ENCODE measurements around the gene ZEB2.

ZEB2 gene

GRCh38 chr2:144382849-144383248 is 137.1 kb downstream of the ZEB2 start:
- TF ChIP-seq CTCF (IDR thresholded peaks at IDR 0.05; ENCODE audit: insufficient read depth, low read depth, low read length, missing control alignments) = no peak
- DNase-seq (ENCODE audit: low read depth) = peak; percentile 80
- no peak overlapping the region for H3K4me3 ChIP-seq (ENCODE audit: low read depth, low read length)

- no peak for TF ChIP-seq CTCF (IDR thresholded peaks at IDR 0.05; ENCODE audit: insufficient read depth, low read depth, low read length, missing control alignments)
- no peak for DNase-seq (ENCODE audit: low read depth)
- no peak overlapping the region for H3K4me3 ChIP-seq (ENCODE audit: low read depth, low read length)
Measured at GRCh38 chr2:144381716-144382115, 138.2 kb downstream of the ZEB2 start.

GRCh38 chr2:144379851-144380311 is 140.0 kb downstream of the ZEB2 start:
- H3K4me3 ChIP-seq (ENCODE audit: low read depth, low read length) = no peak overlapping the region
- DNase-seq (ENCODE audit: low read depth) = no peak
- no peak for TF ChIP-seq CTCF (IDR thresholded peaks at IDR 0.05; ENCODE audit: insufficient read depth, low read depth, low read length, missing control alignments)

GRCh38 chr2:144378551-144378950 is 141.4 kb downstream of the ZEB2 start:
- DNase-seq (ENCODE audit: low read depth) = no peak
- H3K4me3 ChIP-seq (ENCODE audit: low read depth, low read length) = no peak overlapping the region
- no peak for TF ChIP-seq CTCF (IDR thresholded peaks at IDR 0.05; ENCODE audit: insufficient read depth, low read depth, low read length, missing control alignments)

- TF ChIP-seq CTCF (IDR thresholded peaks at IDR 0.05; ENCODE audit: insufficient read depth, low read depth, low read length, missing control alignments) = no peak
- no peak overlapping the region for H3K4me3 ChIP-seq (ENCODE audit: low read depth, low read length)
- no peak for DNase-seq (ENCODE audit: low read depth)
Measured at GRCh38 chr2:144377914-144378313, 142.0 kb downstream of the ZEB2 start.

- no peak for DNase-seq (ENCODE audit: low read depth)
- no peak for TF ChIP-seq CTCF (IDR thresholded peaks at IDR 0.05; ENCODE audit: insufficient read depth, low read depth, low read length, missing control alignments)
- H3K4me3 ChIP-seq (ENCODE audit: low read depth, low read length) = no peak overlapping the region
Measured at GRCh38 chr2:144376926-144377325, 143.0 kb downstream of the ZEB2 start.

GRCh38 chr2:144376460-144376859 is 143.5 kb downstream of the ZEB2 start:
- TF ChIP-seq CTCF (IDR thresholded peaks at IDR 0.05; ENCODE audit: insufficient read depth, low read depth, low read length, missing control alignments) = no peak
- no peak for DNase-seq (ENCODE audit: low read depth)

More at GRCh38 chr2:144376460-144376859, 143.5 kb downstream of the ZEB2 start:
- H3K4me3 ChIP-seq (ENCODE audit: low read depth, low read length) = no peak overlapping the region

Measured in GM12865 (cell line).